Neutrophil (primary cell): ENCODE results near the gene PDPK1.
"Not testable (repeated sequence)": the region's sequence is repeated elsewhere in the genome, so short reads cannot be mapped to it uniquely, and the experiment has no call there.

ENCODE experiments used
- H3K27ac ChIP-seq: fragments of 200-600 bp; sonication (generic); 2 replicates; pipeline ENCODE4 v1.5.1; 2016; ENCODE audit warnings: mild to moderate bottlenecking, moderate library complexity
- H3K27me3 ChIP-seq: fragments of 200-600 bp; sonication (generic); 2 replicates; pipeline ENCODE4 v1.6.0; 2016; ENCODE audit warnings: mild to moderate bottlenecking
- H3K36me3 ChIP-seq: fragments of 200-600 bp; sonication (generic); 2 replicates; pipeline ENCODE4 v1.5.1; 2017
- H3K4me1 ChIP-seq, 2 experiments: fragments of 200-600 bp in 1 of 2; sonication (generic) in 1 of 2; 1 replicate in 1 of 2; 2 replicates in 1 of 2; pipeline versions ENCODE4 v1.5.1 to v1.6.1; 2013 to 2016; ENCODE audit warnings: low read depth in 1 of 2, low read length in 1 of 2, mild to moderate bottlenecking in 1 of 2, moderate library complexity in 1 of 2; ENCODE audit not compliant: control insufficient read depth in 1 of 2, insufficient read depth in 1 of 2
- H3K4me3 ChIP-seq, 2 experiments: fragments of 200-600 bp in 1 of 2; sonication (generic) in 1 of 2; 1 replicate in 1 of 2; 2 replicates in 1 of 2; pipeline ENCODE4 v1.5.1; 2013 to 2016; ENCODE audit warnings: low read depth in 1 of 2, low read length in 1 of 2, mild to moderate bottlenecking in 1 of 2, moderate library complexity in 1 of 2
- H3K9me3 ChIP-seq: fragments of 200-600 bp; sonication (generic); 2 replicates; pipeline ENCODE4 v1.5.1; 2016
- TF ChIP-seq, protein P1 (sequence below): fragments of 200-600 bp; sonication (generic); IDR thresholded peaks from 2 replicates; pipeline ENCODE4 v1.5.1; 2016; ENCODE audit warnings: antibody characterized with exemption

PDPK1 gene

DNA sequence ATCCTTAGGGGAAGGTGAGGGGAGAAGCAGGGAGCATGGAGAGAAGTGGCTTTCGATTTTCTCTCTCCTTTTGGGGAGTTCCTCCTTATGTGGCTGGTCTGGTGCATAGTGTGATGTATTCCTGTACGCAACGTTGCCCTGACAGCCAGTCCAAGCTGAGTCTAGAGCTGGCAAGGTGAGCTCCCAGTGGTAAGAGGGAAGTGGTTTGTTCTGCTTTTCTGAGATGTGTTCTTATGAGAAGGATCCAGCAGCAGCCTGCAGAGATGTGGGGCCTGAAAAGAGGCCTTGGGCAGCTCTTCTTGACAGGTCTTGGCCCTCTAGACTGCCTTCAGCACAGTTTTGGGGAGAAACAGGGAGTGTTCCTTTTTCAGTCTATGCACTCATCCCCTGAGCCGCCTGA lies 3.1 kb downstream of the PDPK1 start:
- Histone ChIP-seq H3K27ac (peak overlapping the region; percentile 96), H3K4me3 (peak overlapping the region in 1 of 2 experiments; percentile 63)
- H3K36me3 ChIP-seq: not testable (repeated sequence)

DNA sequence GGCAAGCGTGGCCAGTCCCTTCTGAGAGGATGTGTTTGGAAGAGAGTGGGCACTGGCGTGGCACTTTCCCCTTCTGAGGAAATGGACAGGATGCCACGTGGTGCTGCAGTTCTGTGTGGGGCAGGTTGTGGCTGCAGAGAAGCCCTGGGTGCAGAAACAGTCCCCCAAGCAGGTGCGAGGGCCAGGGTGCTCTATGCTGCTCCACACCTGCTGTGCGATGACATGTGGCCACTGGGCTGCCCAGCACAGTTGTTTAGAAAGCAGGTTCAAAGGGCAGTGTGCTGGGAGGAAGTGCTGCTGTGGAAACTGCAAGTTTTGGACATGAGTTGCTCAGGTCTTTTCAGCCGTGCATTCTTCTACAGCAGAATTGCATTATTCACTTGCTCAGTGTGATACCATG lies 3.6 kb downstream of the PDPK1 start:
- peak overlapping the region in 1 of 2 experiments; percentile 28 for H3K4me3 ChIP-seq

More for the DNA sequence above, 3.1 kb downstream of the PDPK1 start:
- H3K9me3 ChIP-seq, H3K27me3 ChIP-seq: not testable (repeated sequence)
- peaks cover 53 to 55% of the 10 kb centered on the region in 2 experiments for H3K4me1 ChIP-seq

DNA sequence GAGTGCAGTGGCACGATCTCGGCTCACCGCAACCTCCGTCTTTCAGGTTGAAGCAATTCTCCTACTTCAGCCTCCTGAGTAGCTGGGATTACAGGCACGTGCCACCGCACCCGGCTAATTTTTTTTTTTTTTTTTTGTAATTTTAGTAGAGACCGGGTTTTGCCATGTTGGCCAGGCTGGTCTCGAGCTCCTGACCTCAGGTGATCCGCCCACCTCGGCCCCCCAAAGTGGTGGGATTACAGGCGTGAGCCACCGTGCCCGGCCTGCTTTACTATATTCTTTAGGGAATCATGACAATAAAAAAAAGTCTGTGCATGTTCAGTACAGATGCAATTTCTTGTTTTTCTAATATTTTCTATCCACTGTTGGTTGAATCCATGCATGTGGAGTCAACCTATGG lies 6.0 kb downstream of the PDPK1 start:
- not testable (repeated sequence) for H3K36me3 ChIP-seq, H3K27me3 ChIP-seq, H3K27ac ChIP-seq, H3K4me3 ChIP-seq, H3K9me3 ChIP-seq
- H3K4me1 ChIP-seq: peaks cover 36 to 37% of the 10 kb centered on the region in 2 experiments

More for the DNA sequence above, 3.6 kb downstream of the PDPK1 start:
- H3K9me3 ChIP-seq, H3K36me3 ChIP-seq, H3K27me3 ChIP-seq: not testable (repeated sequence)
- Histone ChIP-seq H3K4me1 (peaks cover 48 to 50% of the 10 kb centered on the region in 2 experiments), H3K27ac (peak overlapping the region; percentile 96)

DNA sequence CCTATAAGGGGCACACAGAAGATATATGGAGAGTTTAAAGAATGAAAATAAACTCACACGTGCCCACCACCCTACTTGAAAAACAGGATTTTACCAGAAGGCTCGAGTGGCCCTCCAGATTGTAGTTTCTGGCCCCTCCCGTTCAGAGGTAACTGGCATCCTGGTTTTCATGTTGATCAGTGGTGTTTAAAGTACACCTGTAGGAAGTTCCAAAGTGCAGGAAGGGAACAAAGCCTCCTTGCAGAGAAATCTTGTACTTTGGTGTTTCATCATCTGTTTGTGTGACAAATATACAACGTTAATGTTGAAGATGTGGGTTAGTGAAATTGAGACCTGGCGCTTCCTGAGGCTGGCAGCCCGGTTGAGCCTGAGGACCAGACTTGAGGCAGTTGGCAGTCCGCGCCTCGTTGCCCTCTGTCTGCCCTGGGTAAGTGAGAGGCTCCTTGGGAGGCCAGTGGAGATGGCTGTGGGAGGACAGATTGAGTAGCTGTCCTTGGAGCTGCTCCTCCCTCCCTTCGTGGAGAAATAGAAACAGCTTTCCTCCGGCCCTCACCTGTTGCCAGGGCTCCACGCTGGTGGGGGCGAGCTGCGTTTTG lies 12.6 kb downstream of the PDPK1 start:
- H3K9me3 ChIP-seq, H3K27ac ChIP-seq, H3K4me1 ChIP-seq, H3K4me3 ChIP-seq, H3K27me3 ChIP-seq, H3K36me3 ChIP-seq: not testable (repeated sequence)

DNA sequence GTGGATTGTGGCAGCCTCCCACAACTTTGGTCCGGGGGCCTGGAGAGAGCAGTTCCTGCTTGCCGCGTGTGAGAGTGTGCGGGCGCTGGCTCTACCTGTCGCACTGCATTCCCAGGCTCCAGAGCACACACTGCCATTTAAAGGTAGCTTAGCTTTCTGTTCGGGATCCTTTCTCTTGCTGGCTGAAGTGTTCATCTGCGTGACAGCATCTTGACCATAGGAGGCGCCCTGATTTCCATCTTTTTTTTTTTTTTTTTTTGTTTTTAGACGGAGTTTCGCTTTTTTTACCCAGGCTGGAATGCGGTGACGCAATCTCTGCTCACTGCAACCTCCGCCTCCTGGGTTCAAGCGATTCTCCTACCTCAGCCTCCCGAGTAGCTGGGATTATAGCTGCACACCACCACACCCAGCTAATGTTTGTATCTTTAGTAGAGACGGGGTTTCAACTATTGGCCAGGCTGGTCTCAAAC lies 13.6 kb downstream of the PDPK1 start:
- not testable (repeated sequence) for H3K9me3 ChIP-seq, H3K4me3 ChIP-seq, H3K36me3 ChIP-seq, H3K4me1 ChIP-seq, H3K27ac ChIP-seq, H3K27me3 ChIP-seq

DNA sequence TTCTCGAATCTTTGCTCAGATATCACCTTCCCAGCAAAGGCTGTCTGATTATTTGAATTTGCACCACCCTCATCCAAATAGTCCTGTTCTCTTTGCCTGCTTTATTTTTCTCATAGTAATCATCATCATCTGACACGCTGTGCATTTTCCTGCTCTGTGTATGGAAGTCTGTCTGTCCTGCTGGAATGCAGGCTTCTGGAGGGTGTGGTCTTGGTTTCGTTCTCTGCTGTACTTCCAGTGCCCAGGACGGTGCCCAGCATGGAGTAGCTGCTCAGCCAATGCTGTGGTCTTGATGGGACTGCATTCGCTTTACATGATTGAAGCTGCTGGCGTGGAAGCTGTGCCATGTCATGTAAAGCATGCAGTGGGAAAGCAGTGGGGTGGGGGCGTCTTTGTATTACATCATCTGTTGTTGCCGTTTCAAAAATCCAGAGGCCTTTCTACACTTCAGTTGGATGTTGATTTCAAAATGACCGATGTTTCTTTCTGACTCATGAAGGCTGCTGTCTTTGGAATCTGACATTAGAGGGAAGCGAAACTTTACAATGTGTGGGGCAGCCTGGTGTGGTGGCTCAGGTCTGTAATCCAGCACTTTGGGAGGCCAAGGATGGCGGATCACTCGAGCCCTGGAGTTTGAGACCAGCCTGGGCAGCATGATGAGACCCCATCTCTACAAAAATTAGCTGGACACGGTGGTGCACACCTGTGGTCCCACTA lies 17.0 kb downstream of the PDPK1 start:
- H3K36me3 ChIP-seq, H3K4me3 ChIP-seq, H3K9me3 ChIP-seq, H3K4me1 ChIP-seq, H3K27ac ChIP-seq, H3K27me3 ChIP-seq: not testable (repeated sequence)

DNA sequence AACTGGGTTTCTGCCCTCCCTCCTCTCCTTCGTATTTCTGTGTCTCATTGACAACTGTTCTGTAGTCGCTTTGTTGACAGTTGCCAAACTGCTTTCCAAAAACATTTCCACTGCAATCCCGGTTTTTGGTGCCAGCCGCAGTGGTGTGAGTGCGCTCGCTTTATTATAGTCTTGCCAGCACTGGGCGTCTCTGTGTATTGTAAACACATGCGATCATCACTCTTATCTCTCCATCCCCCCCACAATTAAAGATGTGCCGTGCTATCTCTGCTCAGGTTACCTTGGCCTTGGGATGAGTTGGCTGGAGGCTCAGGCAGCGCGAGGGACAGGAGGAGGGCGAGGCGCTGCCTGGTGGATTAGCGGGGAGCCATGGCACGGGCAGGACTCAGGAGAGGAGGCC lies 19.3 kb downstream of the PDPK1 start:
- H3K4me1 ChIP-seq, H3K4me3 ChIP-seq, H3K27ac ChIP-seq, H3K27me3 ChIP-seq, H3K9me3 ChIP-seq, H3K36me3 ChIP-seq: not testable (repeated sequence)

DNA sequence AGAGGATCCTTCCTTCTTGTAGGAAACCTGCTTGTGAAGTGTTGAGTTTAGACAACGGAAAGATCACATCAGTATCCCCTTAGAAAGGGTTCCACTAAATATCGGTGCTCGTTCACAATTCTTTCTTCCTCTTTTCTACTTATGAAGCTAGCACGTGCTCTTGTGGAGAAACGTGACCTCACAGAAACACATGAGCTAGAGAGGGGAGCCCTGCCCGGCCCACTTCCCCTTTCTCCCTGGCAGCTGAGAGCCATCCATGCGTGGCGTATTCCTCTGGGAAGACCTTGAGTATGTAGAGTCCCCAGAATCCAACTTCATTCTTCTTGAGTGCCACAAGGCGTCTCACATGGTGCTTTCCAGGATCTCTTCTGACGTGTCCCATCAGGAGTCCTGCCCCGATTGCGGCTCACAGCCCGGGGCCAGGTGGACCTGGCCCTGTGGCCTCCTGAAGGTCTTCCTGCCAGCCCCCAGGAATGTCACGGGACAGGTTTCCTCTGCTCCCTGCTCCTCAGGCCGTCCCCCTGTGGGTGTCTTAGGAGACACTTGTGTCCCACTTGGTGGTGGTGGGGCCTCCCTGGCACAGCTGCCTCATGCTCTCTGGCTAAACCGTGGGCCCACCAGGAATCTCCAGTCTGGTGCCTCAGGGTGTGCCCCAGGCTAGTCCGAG lies 22.4 kb downstream of the PDPK1 start:
- H3K27ac ChIP-seq: peak overlapping the region; percentile 69
- H3K4me3 ChIP-seq, H3K36me3 ChIP-seq, H3K4me1 ChIP-seq, H3K9me3 ChIP-seq, H3K27me3 ChIP-seq: not testable (repeated sequence)

DNA sequence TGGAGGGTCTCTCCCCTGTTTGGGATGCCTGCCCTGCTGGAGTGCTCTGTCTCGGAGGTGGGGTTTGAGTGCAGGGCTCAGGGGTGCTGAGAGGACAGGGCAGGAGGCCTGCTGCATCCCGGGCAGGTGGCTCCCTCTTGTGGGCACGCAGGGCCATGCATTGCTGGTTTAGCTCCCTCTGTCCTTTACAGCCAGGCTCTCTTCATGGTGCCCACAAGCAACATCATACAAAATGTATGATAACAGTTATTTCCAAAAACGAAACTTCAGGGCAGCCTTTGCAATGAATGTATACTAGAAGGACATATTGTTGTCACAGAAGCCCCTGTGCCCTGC lies 22.9 kb downstream of the PDPK1 start:
- H3K4me3 ChIP-seq, H3K36me3 ChIP-seq, H3K27me3 ChIP-seq, H3K9me3 ChIP-seq, H3K4me1 ChIP-seq: not testable (repeated sequence)
- TF ChIP-seq, protein P1, sequence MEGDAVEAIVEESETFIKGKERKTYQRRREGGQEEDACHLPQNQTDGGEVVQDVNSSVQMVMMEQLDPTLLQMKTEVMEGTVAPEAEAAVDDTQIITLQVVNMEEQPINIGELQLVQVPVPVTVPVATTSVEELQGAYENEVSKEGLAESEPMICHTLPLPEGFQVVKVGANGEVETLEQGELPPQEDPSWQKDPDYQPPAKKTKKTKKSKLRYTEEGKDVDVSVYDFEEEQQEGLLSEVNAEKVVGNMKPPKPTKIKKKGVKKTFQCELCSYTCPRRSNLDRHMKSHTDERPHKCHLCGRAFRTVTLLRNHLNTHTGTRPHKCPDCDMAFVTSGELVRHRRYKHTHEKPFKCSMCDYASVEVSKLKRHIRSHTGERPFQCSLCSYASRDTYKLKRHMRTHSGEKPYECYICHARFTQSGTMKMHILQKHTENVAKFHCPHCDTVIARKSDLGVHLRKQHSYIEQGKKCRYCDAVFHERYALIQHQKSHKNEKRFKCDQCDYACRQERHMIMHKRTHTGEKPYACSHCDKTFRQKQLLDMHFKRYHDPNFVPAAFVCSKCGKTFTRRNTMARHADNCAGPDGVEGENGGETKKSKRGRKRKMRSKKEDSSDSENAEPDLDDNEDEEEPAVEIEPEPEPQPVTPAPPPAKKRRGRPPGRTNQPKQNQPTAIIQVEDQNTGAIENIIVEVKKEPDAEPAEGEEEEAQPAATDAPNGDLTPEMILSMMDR: peak; percentile 63
- H3K27ac ChIP-seq: peak overlapping the region; percentile 56

DNA sequence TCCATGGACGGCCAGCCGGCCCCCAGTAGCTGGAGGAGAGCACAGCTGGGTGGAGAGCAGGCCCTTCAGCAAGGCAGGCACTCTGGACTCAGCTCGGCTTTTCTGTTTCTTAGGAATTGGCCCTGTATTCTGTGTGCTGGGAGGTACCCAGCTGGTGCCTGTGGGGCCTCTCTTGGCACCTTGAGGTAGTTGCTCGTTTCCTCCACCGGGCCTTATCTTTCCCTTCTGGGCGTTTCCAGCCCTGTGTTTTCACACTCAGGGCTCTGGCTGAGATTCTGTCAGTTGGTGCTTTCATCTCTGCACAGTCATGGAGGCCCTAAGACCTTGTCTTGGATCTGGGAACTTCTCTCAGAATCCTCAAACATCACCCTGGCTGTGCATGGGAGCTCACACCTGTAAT lies 29.7 kb downstream of the PDPK1 start:
- H3K9me3 ChIP-seq, H3K27me3 ChIP-seq, H3K36me3 ChIP-seq, H3K4me1 ChIP-seq, H3K4me3 ChIP-seq, H3K27ac ChIP-seq: not testable (repeated sequence)

DNA sequence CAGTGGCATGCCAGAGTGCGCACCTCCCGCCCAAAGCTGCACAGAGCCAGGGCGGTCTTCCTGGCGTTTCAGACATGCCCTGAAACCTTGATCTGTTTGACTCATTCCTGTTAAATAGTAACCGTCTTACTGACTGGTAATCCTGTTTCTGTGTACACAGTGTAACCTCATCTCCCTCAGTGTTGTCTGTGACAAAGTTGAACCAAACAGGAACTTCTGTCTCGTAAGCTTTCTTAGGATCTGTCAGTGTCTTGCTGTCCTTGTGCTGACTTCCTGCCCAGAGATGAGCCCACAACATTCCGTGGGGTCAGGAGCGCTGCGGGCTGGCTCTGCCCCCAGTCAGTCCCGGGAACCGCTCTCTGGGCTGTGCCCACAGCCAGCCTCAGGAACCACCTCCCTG lies 30.8 kb downstream of the PDPK1 start:
- not testable (repeated sequence) for H3K27ac ChIP-seq, H3K4me3 ChIP-seq, H3K4me1 ChIP-seq, H3K36me3 ChIP-seq, H3K9me3 ChIP-seq, H3K27me3 ChIP-seq

DNA sequence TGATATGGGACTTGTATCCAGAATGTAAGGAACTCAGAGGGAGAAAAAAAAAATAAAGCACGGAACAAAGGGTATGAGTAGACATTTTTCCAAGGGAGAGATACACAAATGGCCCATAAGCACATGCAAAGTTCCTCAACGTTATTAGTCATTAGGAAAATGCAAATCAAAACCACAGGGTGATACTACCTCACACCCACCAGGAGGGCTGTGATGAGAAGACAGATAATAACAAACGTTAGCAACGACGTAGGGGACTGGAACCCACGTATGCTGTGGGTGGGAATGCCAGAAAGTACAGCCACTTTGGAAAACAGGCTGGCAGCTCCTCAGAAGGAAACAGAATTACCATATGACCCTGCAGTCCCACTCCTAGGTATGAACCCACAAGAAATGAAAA lies 34.9 kb downstream of the PDPK1 start:
- H3K27ac ChIP-seq, H3K27me3 ChIP-seq, H3K4me3 ChIP-seq, H3K4me1 ChIP-seq, H3K36me3 ChIP-seq, H3K9me3 ChIP-seq: not testable (repeated sequence)

DNA sequence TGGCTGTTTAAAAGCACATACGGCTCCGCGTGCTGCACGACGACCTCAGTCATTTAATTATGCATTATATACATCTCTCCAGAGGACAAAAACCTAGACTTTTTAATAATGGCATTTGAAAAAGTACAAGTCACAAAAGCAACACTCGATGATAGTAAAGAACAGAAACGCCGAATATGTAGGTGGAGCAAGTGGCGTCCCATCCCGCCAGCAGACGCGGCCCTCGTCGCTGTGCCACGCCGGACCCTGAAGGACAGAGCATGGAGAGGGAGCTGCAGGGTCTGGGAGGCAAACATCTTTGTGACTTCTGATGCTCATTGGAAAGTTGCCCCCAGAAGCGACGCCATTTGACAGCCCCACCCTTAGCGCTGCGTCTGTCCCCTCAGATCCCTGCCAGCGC lies 38.0 kb downstream of the PDPK1 start:
- not testable (repeated sequence) for H3K4me3 ChIP-seq, H3K9me3 ChIP-seq

More for the DNA sequence above, 38.0 kb downstream of the PDPK1 start:
- not testable (repeated sequence) for H3K4me1 ChIP-seq, H3K27me3 ChIP-seq, H3K36me3 ChIP-seq, H3K27ac ChIP-seq
